IMR-90 (cell line): ENCODE measurements around the gene LCE2A. TPM values are rescaled to one million over a fixed set of nuclear protein-coding genes. Genes with fewer than 3 reads are reported as not detected.
"Not testable (repeated sequence)": the region's sequence is repeated elsewhere in the genome, so short reads cannot be mapped to it uniquely, and the experiment has no call there.

Experiments
- ATAC-seq: fragments of 200-7000 bp; cut with Tn5 transposase; 2 replicates; pipeline ENCODE4 v1.9.1; 2020; ENCODE audit warnings: low read depth, mild to moderate bottlenecking, moderate library complexity
- BruUV-seq: library from RNA; stranded (reverse); fragments of 400-500 nt; replicated peaks from 2 replicates; lab custom pipeline; 2021; lab: Mats Ljungman, UMichigan
- CTCF ChIA-PET: fragments of 300-600 bp; formaldehyde crosslinking; extraction: SDS; loops from one replicate; lab custom pipeline; 2021; ENCODE audit warnings: antibody characterized with exemption; lab: Yijun Ruan, JAX
- POLR2A ChIA-PET: fragments of 300-600 bp; sonication (Branson Sonifier 250); formaldehyde crosslinking; loops from one replicate; lab custom pipeline; 2022; ENCODE audit warnings: antibody characterized with exemption; ENCODE audit not compliant: unreplicated experiment; lab: Charles Lee
- DNase-seq: peaks from one replicate; pipeline ENCODE4 v3.0.0; 2013
- H2AFZ ChIP-seq: replicated peaks from 2 replicates; pipeline ENCODE3; 2013; ENCODE audit warnings: low read length, mild to moderate bottlenecking; ENCODE audit not compliant: poor library complexity
- H2AK5ac ChIP-seq: 2 replicates; pipeline ENCODE4 v1.6.1; 2013; ENCODE audit warnings: low read depth, low read length, inconsistent platforms
- H2AK9ac ChIP-seq: replicated peaks from 2 replicates; pipeline ENCODE3; 2013; ENCODE audit warnings: mild to moderate bottlenecking, low read depth, low read length, moderate library complexity; ENCODE audit not compliant: poor library complexity
- H2BK120ac ChIP-seq: 2 replicates; pipeline ENCODE4 v1.6.1; 2013; ENCODE audit warnings: low read depth, low read length, inconsistent platforms
- H2BK15ac ChIP-seq: 3 replicates; pipeline ENCODE4 v1.6.1; 2013; ENCODE audit warnings: low read depth, low read length, inconsistent platforms
- H2BK20ac ChIP-seq: 2 replicates; pipeline ENCODE4 v1.6.1; 2013; ENCODE audit warnings: low read depth, mild to moderate bottlenecking, inconsistent platforms, low read length, moderate library complexity
- H2BK5ac ChIP-seq: 2 replicates; pipeline ENCODE4 v1.6.1; 2013; ENCODE audit warnings: mild to moderate bottlenecking, low read depth, low read length, inconsistent platforms; ENCODE audit not compliant: poor library complexity, severe bottlenecking
- H3K14ac ChIP-seq: replicated peaks from 2 replicates; pipeline ENCODE4 v1.6.1; 2013; ENCODE audit warnings: low read depth, low read length, inconsistent platforms
- H3K18ac ChIP-seq: 2 replicates; pipeline ENCODE4 v1.6.1; 2013; ENCODE audit warnings: low read depth, low read length, control low read depth
- H3K23ac ChIP-seq: 2 replicates; pipeline ENCODE4 v1.6.1; 2013; ENCODE audit warnings: low read depth, low read length, inconsistent platforms
- H3K27ac ChIP-seq: 2 replicates; pipeline ENCODE4 v1.5.1; 2013; ENCODE audit warnings: mild to moderate bottlenecking, control low read depth, low read length; ENCODE audit not compliant: insufficient read depth
- H3K27me3 ChIP-seq: 2 replicates; pipeline ENCODE4 v1.6.1; 2013; ENCODE audit warnings: low read length; ENCODE audit not compliant: control insufficient read depth, insufficient read depth
- H3K36me3 ChIP-seq: 2 replicates; pipeline ENCODE4 v1.6.1; 2013; ENCODE audit warnings: low read length, mixed read lengths; ENCODE audit not compliant: control insufficient read depth, insufficient read depth
- H3K4ac ChIP-seq: 2 replicates; pipeline ENCODE4 v1.6.1; 2013; ENCODE audit warnings: low read depth, low read length, inconsistent platforms
- H3K4me1 ChIP-seq: 2 replicates; pipeline ENCODE4 v1.6.1; 2013; ENCODE audit warnings: low read length, mixed read lengths; ENCODE audit not compliant: control insufficient read depth, insufficient read depth
- H3K4me2 ChIP-seq: 2 replicates; pipeline ENCODE4 v1.6.1; 2013; ENCODE audit warnings: low read depth, mild to moderate bottlenecking, control low read depth, low read length, moderate library complexity
- H3K4me3 ChIP-seq: 2 replicates; pipeline ENCODE4 v1.5.1; 2013; ENCODE audit warnings: low read depth, mild to moderate bottlenecking, control low read depth, low read length, moderate library complexity; ENCODE audit not compliant: insufficient read depth
- H3K56ac ChIP-seq: 2 replicates; pipeline ENCODE4 v1.6.1; 2013; ENCODE audit warnings: low read length, inconsistent platforms; ENCODE audit not compliant: insufficient read depth; ENCODE audit errors: extremely low read depth
- H3K79me1 ChIP-seq, 2 experiments: 2 replicates each; pipeline ENCODE4 v1.6.1; 2013; ENCODE audit warnings: low read length in 2 of 2, inconsistent platforms in 1 of 2, low read depth in 1 of 2
- H3K9ac ChIP-seq: 2 replicates; pipeline ENCODE4 v1.6.1; 2013; ENCODE audit warnings: low read depth, low read length, control low read depth
- H3K9me1 ChIP-seq: 2 replicates; pipeline ENCODE4 v1.6.1; 2013; ENCODE audit warnings: low read length, inconsistent platforms; ENCODE audit not compliant: insufficient read depth
- H3K9me3 ChIP-seq: 2 replicates; pipeline ENCODE4 v1.6.1; 2013; ENCODE audit warnings: low read length; ENCODE audit not compliant: control insufficient read depth, insufficient read depth
- H4K20me1 ChIP-seq: 2 replicates; pipeline ENCODE4 v1.6.1; 2013; ENCODE audit warnings: low read length, inconsistent platforms; ENCODE audit not compliant: insufficient read depth
- H4K5ac ChIP-seq: 2 replicates; pipeline ENCODE4 v1.6.1; 2013; ENCODE audit warnings: mild to moderate bottlenecking, low read depth, low read length, control low read depth
- H4K8ac ChIP-seq, 2 experiments: 2 replicates each; pipeline ENCODE4 v1.6.1; 2013; ENCODE audit warnings: low read depth in 2 of 2, low read length in 2 of 2, control low read depth in 1 of 2, inconsistent platforms in 1 of 2
- H4K91ac ChIP-seq: 2 replicates; pipeline ENCODE4 v1.6.1; 2013; ENCODE audit warnings: low read depth, low read length, inconsistent platforms; ENCODE audit not compliant: insufficient read depth
- WGBS, 2 experiments: methylation state at CpG; one replicate each; pipeline versions ENCODE4 v1.1.5 to v1.1.7; 2013; ENCODE audit warnings: missing lambda C conversion rate in 2 of 2; ENCODE audit not compliant: insufficient read length in 1 of 2; ENCODE audit errors: extremely low coverage in 2 of 2; 5-methylcytosine and 5-hydroxymethylcytosine counted together
- dilution Hi-C: fragments of 300-500 bp; cut with HindIII; formaldehyde crosslinking; loops from one replicate; pipeline ENCODE4 v1.14.3; 2018; ENCODE audit warnings: low sequenced_read_pairs; ENCODE audit not compliant: unreplicated experiment
- in situ Hi-C: fragments of 300-500 bp; cut with MboI; formaldehyde crosslinking; loops from 3 replicates; pipeline ENCODE4 v1.14.3; 2019; ENCODE audit warnings: low sequenced_read_pairs, inconsistent platforms, mixed read lengths
- intact Hi-C: fragments of 100-400 bp; cut with micrococcal nuclease; formaldehyde crosslinking; loops from 2 replicates; pipeline ENCODE4 v1.10.0; 2022
- polyA plus RNA-seq, 3 experiments: library from polyadenylated mRNA; depleted of rRNA; stranded (reverse); fragments of >200 nt; gene quantifications; 2 replicates each; pipeline ENCODE4 v1.2.3, GENCODE V29; 2012; ENCODE audit warnings: low replicate concordance in 1 of 3
- total RNA-seq: library from RNA; depleted of rRNA; stranded (reverse); fragments of >200 nt; gene quantifications from 2 replicates; pipeline ENCODE4 v1.2.3, GENCODE V29; 2012

Gene LCE2A
- total and polyA plus RNA-seq, 2 of the 4 experiments (the other 2 are of a cell fraction): 0.50 TPM; not detected in 1

DNA sequence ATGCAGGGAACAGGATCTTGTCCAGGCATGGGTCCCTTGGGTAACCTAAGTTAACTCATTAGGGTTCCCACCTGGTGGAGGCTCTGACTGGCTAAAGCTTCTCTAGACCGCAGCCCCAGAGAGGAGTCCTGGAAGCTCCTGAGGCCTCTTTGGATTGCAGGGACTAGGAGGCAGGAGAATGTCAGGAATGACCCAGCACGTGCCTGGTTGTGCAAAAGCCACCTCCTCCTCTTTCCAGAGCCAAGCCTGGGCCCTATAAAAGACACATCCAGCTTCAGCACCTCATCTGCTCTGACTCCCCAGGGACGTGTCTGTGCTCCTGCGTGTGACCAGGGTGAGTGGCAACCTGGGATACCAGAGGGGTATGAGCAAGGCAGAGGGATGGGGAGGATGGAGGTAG is 12.3 kb upstream of the LCE2A start, which contains the start of gene LCE2B:
Gene LCE2B (plus strand): TSS at position 301 of the 400 bp plus-strand sequence. CDS start 721 bp downstream, outside the sequence.
- H3K56ac ChIP-seq, POLR2A ChIA-PET, H3K79me1 ChIP-seq, BruUV-seq, ATAC-seq, H3K4me2 ChIP-seq, H2BK5ac ChIP-seq, dilution Hi-C loops, H3K23ac ChIP-seq, H4K91ac ChIP-seq, H2BK15ac ChIP-seq, in situ Hi-C loops, H3K14ac ChIP-seq, H3K27me3 ChIP-seq, H3K9me3 ChIP-seq, H2AK5ac ChIP-seq, H3K4me1 ChIP-seq, H3K9me1 ChIP-seq, H2BK120ac ChIP-seq, H3K36me3 ChIP-seq, H2AFZ ChIP-seq, DNase-seq, H2AK9ac ChIP-seq, H2BK20ac ChIP-seq, H3K4ac ChIP-seq, intact Hi-C loops, H3K18ac ChIP-seq, H3K27ac ChIP-seq, CTCF ChIA-PET, H3K4me3 ChIP-seq, H3K9ac ChIP-seq, H4K8ac ChIP-seq, H4K20me1 ChIP-seq, H4K5ac ChIP-seq: not testable (repeated sequence)
- no CpG with 5 or more reads among the region's 4 CpGs for WGBS, 2 experiments
